HT-29 (cell line): ENCODE data around the gene HNRNPK. TPM values are rescaled to one million over a fixed set of nuclear protein-coding genes. Genes with fewer than 3 reads are reported as not detected.
"Not testable (repeated sequence)": the region's sequence is repeated elsewhere in the genome, so short reads cannot be mapped to it uniquely, and the experiment has no call there.

Source experiments
- DNase-seq: peaks from one replicate; pipeline ENCODE4 v3.0.0-alpha.2; 2015; ENCODE audit warnings: low spot score
- total RNA-seq: library from RNA; depleted of rRNA; stranded (reverse); fragments of >200 nt; shearing (Covaris generic); gene quantifications from 2 replicates; pipeline ENCODE4 v1.2.3, GENCODE V29; 2014

Gene HNRNPK
- total RNA-seq, 1 experiment from 2014 or later: 575 TPM

DNA sequence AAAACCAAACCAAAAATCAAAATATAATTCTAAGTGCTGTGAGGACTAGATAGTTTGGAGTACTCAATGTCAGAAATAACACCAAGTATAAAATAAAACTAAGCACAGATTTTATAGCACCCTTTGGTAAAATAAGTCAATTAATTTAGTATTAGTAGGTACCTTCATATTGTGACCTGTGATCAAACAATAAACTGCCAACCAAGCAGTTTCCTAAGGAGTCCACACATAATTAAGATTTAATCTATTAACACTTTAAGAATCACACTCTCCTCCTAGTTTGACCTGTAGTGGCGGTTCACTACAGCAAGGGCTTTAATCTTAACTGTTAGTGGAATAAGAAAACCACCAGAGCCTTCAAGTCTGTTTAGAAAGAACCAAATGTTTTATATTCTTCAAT is 2.8 kb downstream of the HNRNPK start:
- DNase-seq: no peak

DNA sequence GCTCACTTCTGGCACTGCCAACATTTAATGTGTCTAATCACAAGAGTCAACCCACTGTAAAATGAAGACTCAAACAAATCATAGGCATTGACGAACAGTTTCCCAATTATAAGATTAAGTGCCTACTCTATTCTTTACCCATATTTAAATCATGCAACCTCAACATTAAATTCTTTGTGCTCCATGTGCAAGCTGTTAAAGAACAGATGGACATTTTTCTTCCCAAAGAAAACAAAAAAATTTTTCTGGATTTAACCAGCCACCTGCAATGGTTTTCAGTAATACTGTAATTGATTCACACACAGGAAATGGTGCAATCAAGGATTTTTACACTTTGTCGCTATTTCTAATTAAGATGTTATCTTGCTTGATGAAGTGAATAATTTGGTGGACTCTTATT is 3.6 kb downstream of the HNRNPK start:
- DNase-seq: no peak

DNA sequence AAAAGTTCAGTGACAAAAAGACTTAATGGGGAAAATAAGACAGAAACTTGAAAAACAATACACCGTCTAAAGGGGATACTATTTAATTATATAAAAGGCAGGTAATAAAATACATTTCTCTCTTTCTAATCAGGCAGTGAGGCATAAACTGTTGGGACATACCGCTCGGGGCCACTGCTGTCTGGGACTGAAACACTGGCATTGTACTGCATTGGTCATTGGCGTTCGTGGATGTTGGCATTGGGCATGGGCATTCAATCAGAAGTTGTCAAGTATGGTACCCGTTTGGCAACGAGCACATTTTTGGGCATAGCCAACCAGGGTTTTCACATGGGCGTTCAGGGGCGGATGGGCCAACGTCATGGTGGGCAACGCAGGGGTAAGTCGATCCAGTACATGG is 4.7 kb downstream of the HNRNPK start:
- DNase-seq: no peak

DNA sequence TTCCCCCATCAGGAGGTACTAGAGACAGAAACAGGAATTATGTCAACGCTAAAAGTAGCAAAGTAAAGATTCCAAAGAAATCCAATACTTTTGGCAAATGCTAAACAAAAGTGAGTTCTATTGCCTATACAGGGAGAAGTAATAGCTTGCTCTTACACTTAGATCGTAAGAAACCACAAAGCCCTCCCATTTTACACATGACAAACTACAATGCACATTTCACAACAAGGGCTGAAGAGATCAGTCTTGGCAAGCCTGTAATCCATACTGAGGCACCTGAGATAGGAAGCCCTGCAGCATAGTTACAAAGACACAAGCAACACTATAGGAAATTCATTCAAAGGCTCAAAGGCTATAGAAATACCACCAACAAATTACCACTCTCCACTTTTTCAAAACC is 7.7 kb downstream of the HNRNPK start:
- no peak for DNase-seq

DNA sequence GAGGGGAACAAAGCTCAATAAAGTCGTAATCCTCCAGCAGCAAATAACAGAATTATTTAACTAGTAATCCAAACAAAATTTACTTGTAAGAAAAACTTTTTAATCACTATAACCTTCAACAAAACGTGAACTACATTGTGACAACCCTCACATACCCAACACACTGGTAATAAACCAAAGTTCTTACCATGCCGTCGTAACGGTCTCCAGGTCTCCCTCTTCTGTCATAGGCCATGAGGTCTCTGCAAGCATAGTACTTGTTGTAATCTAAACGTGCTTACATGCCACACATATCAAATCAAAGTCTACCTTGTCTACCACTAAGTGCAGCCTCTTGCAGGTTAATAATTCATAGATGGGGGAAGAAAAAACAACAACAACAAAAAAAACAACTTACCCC is 8.5 kb downstream of the HNRNPK start:
- no peak for DNase-seq

DNA sequence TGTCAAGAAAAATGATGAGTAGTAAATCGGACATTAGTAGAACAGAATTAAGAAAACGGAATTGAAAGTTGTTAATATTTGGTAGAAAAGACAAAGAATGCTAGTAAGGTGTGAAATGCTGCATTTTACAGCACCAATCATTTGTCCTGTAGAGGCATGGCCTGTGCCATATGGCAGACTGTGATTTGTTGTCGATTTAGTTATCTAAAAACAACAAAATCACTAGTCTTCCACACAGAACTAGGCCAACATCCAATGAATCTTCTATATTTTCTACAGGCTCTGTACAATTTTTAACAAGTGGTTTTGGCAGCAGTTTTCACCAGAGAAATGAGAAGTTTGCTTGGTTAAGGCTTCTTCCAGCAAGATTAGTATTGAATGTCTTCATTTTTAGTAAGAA is 10.4 kb downstream of the HNRNPK start:
- no peak for DNase-seq

DNA sequence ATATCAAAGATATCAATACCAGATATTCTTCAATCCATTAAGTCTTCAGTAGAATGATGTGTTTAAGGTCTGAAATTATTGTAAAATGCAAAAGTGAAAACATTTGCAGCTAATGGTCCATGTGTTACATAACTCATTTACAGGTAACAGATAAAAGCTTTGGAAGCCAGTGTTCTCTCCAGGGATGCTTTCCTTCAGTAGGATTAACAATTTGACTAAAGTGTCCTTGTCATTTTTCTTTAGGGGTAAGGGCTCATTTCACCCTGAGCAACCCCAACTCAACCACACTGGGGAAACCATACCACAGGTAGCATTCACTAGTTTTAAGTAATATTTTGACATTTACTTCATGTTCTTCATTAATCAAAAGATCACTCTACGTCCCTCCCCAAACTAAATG is 12.9 kb downstream of the HNRNPK start:
- DNase-seq: no peak

DNA sequence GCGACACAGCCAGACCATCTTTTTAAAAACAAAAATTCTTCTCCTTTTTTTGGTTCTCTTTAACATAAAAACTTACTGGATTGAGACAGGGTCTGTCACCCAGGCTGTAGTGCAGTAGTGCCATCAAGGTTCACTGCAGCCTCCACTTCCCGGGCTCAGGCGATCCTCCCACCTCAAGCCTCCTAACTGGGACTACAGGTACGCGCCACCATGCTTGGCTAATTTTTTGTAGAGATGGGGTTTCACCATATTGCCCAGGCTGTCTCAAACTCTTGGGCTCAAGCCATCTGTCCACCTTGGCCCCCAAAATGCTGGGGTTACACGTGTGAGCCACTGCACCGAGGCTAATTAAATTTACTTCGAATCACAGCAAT is 13.8 kb downstream of the HNRNPK start:
- DNase-seq: no peak

DNA sequence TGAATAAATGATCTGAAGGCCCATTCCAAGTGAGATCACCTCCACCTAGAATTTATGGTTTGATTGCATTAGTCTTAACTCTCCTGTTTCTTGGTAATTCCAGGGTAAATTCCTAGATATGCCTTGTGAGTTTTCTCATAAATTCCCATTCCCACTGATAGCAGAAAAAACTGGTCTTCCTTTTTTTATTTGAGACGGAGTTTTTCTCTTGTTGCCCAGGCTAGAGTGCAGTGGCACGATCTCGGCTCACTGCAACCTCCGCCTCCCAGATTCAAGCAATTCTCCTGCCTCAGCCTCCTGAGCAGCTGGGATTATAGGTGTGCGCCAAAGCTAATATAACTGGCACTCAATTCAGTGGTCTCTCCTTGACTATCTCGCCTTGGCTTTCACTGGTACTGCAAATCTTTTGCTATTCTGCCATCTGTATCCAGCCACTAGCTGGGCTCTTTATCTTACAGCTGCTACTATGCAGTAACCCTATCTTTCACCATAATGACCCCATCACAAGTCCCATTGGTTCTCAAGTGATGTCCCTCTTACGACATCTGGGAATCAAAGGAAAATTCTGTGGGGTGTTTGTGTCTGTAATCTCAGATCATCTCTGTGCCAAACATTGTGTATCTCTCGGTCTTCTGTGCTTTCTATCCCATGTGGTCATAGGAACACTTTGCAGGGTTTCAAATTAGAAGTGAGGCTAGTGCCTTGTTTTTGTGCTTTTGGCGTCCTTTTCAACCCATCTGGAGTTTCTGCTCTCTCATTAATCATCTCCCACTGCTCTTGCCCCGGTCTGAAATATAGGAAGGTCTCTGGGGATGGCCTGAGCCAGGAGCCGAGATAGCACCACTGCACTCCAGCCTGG is 14.4 kb downstream of the HNRNPK start:
- peak; percentile 40 for DNase-seq

DNA sequence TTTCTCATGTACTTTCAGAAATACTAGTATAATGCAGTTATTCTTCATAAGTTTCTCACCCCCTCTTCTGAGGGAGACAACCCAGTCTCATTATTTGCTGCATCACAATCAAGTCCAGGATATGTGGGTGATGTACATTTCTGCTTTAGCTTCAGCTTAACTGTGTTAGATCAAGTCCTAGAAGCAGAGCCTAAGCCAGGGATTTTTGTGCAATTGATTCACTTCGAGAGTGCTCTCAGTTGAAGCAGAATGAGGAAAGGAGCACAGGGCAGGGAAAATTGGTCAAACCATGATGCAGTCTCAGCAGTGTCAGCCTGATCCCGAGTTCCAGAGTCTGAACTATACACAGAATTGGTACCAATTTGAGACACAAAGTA is 15.1 kb downstream of the HNRNPK start:
- DNase-seq: peak; percentile 33

DNA sequence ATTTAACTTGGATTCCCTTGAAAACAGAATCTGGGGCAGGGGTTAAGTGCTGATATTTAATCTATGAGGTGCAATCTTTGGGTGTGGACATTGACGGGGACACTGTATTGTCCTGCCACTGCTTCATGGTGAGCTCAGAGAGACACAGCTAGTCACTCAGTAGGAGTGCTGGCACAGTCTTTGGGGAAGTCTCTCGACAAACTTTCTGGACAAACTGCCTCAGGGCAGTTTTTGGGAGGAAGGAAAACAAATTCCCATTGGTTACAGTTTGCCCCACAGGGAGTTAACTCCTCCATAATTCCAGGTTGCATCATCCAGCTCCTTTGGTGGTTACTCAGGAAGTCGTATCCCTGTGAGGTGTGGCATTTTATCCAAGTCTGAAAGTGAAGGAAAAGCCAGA is 17.9 kb downstream of the HNRNPK start:
- no peak for DNase-seq

DNA sequence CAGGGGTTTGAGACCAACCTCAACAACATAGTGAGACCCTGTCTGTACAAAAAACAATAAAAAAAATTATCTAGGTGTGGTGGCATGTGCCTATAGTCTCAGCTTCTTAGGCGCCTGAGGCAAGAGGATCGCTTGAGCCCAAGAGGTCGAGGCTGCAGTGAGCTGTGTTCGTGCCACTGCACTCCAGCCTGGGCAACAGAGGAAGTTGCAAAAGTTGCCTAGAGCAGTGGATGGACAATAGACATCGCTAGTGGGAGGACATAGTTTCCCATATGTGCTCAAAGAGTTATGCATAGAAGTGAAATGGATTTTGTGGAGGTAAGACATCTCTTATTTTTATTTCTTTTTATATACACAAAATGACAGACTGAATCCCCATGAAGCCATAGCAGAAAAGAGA is 19.0 kb downstream of the HNRNPK start:
- no peak for DNase-seq

DNA sequence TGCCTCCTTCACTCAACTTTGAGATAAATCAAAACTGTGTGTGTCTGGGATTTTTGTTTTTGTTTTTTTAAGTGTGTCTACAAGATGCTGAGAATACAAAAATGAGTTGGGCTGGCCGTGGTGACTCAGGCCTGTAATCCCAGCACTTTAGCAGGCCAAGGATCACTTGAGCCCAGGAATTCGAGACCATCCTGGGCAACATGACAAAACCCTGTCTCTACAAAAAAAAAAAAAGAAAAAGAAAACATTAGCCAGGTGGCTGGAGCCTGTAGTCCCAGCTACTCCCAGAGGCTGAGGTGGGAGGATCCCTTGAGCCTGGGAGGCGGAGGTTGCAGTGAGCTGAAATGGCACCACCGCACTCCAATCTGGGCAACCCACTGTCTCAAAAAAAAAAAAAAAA is 21.0 kb downstream of the HNRNPK start:
- no peak for DNase-seq

DNA sequence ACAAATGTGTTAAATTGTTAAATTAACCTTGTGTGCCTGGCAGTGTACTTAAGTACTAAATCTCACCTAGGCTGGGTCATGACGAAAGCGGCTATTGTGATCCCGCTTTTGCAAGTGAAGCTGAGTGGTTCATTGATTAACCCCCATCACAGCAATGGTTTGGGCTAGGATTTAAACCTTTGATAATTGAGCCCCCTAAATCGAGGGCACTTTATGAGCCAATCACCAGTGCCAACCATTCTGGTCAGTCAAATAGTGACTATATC is 22.8 kb downstream of the HNRNPK start:
- DNase-seq: no peak

DNA sequence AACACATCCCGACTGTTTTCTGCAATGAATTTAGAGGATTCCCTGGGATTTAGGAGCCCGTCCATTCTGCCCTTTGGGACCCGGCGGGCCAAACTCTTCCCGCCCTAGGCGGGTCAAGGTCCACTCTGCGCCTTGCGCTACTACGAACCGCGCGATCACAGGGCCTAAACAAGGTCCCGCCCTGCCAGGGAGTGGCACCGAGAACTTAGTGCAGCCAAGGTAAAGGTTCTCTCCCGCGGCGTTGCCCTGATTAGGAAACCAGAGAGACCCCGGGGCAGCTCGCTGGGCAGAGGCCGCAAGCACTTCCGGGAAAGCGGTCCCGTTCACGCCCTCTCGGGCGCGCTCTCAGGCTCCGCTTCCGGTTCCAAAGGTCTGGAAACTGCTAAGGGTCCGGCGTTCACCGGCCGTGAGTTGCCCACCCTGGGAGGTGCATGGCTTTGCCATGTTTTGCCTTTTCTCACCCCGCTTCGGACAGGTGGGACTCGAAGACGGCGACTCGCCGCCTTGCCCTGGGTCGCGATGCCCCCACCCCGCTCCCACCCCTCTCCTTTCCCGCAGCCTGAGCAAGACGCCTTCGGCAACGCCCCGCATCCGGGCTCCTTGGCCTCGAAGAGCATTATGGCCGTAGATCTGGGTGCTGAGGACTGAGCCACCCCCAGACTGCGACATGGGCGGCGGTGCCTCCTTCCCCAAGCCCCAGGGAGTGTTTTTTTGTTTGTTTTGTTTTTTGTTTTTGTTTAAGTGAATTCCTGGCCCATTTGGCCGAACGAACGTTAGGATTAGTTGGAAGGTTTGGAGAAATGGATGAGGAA is 23.4 kb downstream of the HNRNPK start:
- DNase-seq: peak; percentile 88

DNA sequence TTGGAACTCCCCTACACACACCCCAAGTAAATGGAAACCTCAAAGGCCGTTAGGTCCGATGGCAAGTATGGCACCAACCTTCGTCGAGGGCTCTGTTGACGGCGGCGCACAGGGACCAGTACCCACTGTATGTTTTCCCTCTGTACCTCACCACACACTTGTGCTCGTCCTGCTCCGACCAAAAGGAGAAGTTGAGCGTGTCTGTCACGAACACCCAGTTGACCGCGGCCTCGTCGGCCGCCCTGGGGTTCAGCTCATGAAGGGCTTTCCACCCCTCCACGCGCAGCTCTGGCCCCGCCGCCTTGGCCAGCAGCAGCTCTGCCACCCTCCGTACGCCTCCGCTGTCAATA is 24.0 kb downstream of the HNRNPK start:
- no peak for DNase-seq

DNA sequence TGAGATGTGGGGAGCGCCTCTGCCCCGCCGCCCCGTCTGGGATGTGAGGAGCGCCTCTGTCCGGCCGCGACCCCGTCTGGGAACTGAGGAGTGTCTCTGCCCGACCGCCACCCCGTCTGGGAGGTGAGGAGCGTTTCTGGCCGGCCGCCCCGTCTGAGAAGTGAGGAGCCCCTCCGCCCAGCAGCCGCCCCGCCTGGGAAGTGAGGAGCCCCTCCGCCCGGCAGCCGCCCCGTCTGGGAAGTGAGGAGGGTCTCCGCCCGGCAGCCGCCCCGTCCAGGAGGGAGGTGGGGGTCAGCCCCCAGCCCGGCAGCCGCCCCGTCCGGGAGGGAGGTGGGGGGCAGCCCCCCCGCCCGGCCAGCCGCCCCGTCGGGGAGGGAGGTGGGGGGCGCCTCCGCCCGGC is 31.9 kb downstream of the HNRNPK start:
- not testable (repeated sequence) for DNase-seq

DNA sequence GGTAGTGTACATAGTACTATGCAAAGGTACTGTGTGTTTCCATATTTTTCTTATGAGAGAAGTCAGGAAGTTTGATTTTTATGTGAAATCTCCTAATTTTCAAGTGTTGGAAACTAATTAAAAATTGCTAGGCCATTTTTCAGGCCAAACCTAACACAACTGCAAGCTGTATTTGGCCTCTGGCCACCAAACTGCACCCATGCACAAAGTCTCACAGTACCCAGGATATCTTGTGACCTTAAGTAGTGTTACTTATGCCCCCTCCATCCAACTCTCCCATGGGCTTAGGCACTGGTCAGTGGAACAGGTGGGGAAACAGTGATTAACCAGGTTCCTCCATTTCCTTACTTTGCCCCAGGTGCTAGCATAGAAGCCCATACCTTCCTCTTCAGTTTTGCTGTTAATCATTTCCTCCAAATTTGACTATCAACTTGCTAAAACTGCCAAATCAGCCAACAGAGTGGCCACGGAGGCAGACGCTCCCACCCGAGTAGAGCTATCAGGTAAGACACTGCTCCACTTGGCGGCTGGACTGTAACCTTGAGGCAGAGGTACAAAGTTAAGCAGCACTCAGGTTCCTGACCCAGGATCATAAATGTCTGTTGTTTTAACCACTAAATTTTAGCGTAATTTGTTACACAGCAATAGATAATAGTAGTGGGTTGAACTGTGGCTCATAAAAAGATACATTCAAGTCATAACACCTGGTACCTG is 39.3 kb downstream of the HNRNPK start:
- no peak for DNase-seq

DNA sequence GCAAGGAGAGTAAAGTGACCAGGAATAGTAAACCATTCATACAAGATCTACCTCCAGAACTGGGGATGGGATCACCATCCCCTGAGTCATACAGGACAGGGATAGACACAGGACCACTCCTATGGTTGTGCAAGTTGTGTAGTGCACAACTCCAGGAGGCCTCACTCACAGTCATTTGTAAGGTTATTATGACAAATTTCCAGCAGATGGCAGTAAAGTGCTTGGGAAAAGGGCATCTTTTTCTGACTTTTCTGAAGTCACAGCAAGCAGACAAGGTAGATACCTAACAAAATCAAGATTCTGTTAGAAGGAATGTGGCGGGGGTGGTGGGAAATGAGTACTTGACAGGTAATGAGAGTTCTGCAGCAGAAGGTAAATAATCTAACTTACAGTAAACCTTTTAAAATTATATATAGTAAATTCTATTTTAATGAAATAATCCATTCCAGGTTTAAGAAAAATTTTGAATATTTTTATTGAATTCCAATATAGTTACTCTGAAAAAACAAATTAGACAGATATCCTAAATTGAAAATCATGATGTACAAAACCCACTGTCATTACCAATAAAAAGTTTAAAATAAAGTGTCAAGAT is 42.1 kb downstream of the HNRNPK start:
- DNase-seq: peak; percentile 81

DNA sequence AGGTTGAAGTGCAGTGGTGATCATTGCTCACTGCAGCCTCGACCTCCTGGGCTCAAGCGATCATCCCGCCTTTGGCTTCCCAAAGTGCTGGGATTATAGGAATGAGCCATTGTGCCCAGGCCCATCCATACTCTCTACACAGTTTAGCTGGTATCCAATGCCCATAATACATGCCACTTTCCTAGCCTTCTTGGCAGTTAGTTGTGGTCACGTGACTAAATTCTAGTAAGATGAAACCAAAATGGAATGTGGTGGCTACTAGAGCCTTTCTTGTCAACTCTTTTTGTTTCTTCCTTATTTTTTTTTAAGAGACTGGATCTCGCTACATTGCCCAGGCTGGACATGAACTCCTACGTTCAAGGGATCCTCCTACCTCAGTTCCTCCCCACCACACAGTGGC is 43.5 kb downstream of the HNRNPK start:
- DNase-seq: no peak

DNA sequence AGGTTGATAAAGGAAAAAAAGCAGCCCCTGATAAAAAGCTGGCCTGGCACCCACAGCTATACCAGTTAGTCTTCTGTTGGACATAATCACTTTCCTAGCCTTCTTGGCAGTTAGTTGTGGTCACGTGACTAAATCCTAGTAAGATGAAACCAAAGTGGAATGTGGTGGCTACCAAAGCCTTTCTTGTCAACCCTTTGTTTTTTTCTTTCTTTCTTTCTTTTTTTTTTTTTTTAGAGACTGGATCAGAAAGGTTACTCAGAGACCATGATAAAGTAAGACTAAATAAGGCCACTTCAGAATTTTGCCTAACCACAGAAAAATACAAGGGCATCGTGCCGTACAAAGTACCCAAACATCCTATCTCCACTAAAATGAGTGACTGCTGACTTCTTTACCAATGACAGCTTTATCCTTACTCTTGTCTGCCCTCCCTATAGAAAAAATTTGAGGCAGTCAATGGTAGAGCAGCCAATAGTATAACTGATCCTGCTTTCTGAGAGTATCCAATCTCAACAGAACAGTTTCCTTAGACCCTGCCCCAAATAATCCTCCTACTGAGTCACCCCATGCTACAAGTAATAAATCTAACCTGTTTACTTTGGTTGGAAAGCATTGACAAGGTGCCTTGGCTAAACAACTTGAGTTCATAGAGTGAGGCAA is 44.6 kb downstream of the HNRNPK start:
- no peak for DNase-seq
